Measurements from ENCODE around the gene FTHL17. TPM values are rescaled to one million over a fixed set of nuclear protein-coding genes. Genes with fewer than 3 reads are reported as not detected.

Gene FTHL17
- total RNA-seq, 2 experiments from 2014 or later, result not detected

DNA sequence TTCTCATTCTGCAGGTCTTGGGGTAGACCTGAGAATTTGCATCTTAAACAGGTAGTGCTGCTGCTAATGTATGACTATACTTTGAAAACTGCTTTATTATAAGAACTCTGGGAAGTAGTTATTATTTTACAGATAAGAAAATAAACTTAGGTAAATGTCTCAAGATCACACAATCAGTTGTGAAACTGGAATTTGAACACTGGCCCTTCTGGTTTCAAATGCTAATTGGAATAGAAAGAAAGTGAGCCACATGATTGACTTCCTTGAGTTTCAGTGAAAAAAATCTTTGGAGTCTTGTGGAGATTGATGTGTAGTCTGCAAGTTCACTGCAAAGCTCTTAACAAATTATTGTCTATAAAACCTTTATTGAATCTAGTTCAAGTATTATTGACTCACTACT lies 44.5 kb downstream of the FTHL17 start:
- Mint-ChIP-seq H3K9me3 (ENCODE audit: insufficient read depth) (no peaks in the 10 kb centered on the region), H3K27me3 (ENCODE audit: low read depth) (peaks cover 7% of the 10 kb centered on the region), H3K36me3 (ENCODE audit: low read depth) (no peaks in the 10 kb centered on the region), H3K4me1 (ENCODE audit: low read depth) (no peaks in the 10 kb centered on the region), H3K27ac (no peak overlapping the region), H3K4me3 (no peak overlapping the region)
- DNase-seq, result no peak
- no peak for ATAC-seq
- ChIA-PET POLR2A (no interaction called here), CTCF (no interaction called here)

DNA sequence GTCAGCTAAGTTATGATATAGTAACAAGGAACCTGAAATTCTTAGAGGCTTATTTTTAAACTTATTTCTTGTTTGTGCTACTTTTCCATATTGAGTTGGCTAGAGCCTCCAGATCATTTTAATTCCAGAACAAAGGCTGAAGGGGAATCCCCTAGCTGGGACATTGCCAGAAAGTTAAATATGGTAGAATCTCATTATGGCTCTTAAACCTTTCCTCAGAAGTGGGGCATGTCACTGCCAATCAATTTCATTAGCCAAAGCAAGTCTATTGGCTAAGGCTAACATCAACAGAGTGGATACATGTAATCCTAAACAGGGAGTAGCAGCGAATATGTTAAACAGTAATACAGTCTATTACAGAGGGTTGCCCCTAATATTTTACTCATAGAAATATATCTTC lies 47.0 kb downstream of the FTHL17 start:
- ChIA-PET CTCF (no interaction called here), POLR2A (no interaction called here)
- Mint-ChIP-seq H3K36me3 (ENCODE audit: low read depth) (no peaks in the 10 kb centered on the region), H3K27me3 (ENCODE audit: low read depth) (peaks cover 5% of the 10 kb centered on the region), H3K4me3 (no peak overlapping the region), H3K27ac (no peak overlapping the region), H3K9me3 (ENCODE audit: insufficient read depth) (no peaks in the 10 kb centered on the region), H3K4me1 (ENCODE audit: low read depth) (no peaks in the 10 kb centered on the region)
- no peak for DNase-seq
- ATAC-seq, result no peak

DNA sequence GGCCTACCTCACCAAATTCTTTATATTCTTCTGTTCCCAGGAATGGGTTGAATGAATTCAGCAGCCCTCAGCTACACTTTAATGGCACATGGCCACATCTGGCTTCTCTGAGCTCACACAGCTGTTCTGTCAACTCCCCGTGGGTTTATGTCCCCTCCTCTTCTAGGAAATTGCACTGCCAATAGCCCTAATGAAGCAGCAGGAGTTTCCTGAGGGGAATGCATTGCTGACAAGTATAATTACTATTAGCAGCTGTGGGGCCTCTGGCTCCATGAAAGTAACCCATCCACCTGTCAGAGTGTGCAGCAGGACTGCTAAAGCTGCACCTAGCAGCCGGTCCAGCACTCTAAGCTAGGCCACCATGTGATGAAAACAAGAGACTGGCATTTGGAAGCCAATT lies 50.3 kb downstream of the FTHL17 start:
- no peaks in the 10 kb centered on the region for H3K4me1 Mint-ChIP-seq (ENCODE audit: low read depth)
- H3K36me3 Mint-ChIP-seq (ENCODE audit: low read depth), result no peaks in the 10 kb centered on the region
- no peak for ATAC-seq
- ChIA-PET POLR2A (no interaction called here), CTCF (no interaction called here)
- H3K27me3 Mint-ChIP-seq (ENCODE audit: low read depth), result no peaks in the 10 kb centered on the region
- no peak overlapping the region for H3K4me3 Mint-ChIP-seq
- DNase-seq, result no peak
- no peak overlapping the region for H3K27ac Mint-ChIP-seq
- no peaks in the 10 kb centered on the region for H3K9me3 Mint-ChIP-seq (ENCODE audit: insufficient read depth)

Other genes with a start within 250 kb of the FTHL17 start
- 10 to 100 TPM; 13.2 to 16.9 TPM for gene TAB3, start 182.8 kb downstream of the FTHL17 start, total RNA-seq